SU-DHL-6 (cell line): ENCODE data around the gene RASA3.

Source experiments
- H2AFZ ChIP-seq: fragments of 200-600 bp; sonication (generic); 2 replicates; pipeline ENCODE4 v1.6.1; 2014; ENCODE audit warnings: low read depth, mild to moderate bottlenecking, moderate library complexity, mixed read lengths, antibody characterized with exemption, low read length; ENCODE audit not compliant: severe bottlenecking
- H3F3A ChIP-seq: fragments of 200-600 bp; shearing (Covaris generic); 2 replicates; pipeline ENCODE4 v1.6.0; 2016; ENCODE audit warnings: antibody characterized with exemption, mild to moderate bottlenecking; ENCODE audit not compliant: insufficient read depth
- H3K27ac ChIP-seq: fragments of 200-600 bp; sonication (generic); 2 replicates; pipeline ENCODE4 v1.5.1; 2016; ENCODE audit warnings: low read depth, mild to moderate bottlenecking, low read length, moderate library complexity, mixed read lengths
- H3K27me3 ChIP-seq: fragments of 200-600 bp; sonication (generic), shearing (Covaris generic); 2 replicates; pipeline ENCODE4 v1.6.0; 2014; ENCODE audit warnings: mild to moderate bottlenecking, low read length
- H3K36me3 ChIP-seq: fragments of 200-600 bp; sonication (generic); 2 replicates; pipeline ENCODE4 v1.6.1; 2014; ENCODE audit warnings: mild to moderate bottlenecking, low read length, mixed read lengths
- H3K4me2 ChIP-seq: fragments of 300-600, 200-600 bp; shearing (Covaris generic), sonication (generic); 2 replicates; pipeline ENCODE4 v1.6.0; 2014; ENCODE audit warnings: low read length, low read depth, mild to moderate bottlenecking; ENCODE audit not compliant: poor library complexity, severe bottlenecking
- H3K4me3 ChIP-seq: fragments of 200-600 bp; sonication (generic); 2 replicates; pipeline ENCODE4 v1.5.1; 2014; ENCODE audit warnings: antibody characterized with exemption, low read length, mild to moderate bottlenecking, mixed read lengths; ENCODE audit not compliant: insufficient read depth, poor library complexity, severe bottlenecking
- H3K79me2 ChIP-seq: fragments of 200-600 bp; sonication (generic); 2 replicates; pipeline ENCODE4 v1.6.1; 2014; ENCODE audit warnings: mild to moderate bottlenecking, low read length, moderate library complexity; ENCODE audit not compliant: insufficient read depth
- H3K9ac ChIP-seq: fragments of 200-600 bp; sonication (generic); 2 replicates; pipeline ENCODE4 v1.7.0; 2014; ENCODE audit warnings: mild to moderate bottlenecking, low read length
- H3K9me2 ChIP-seq: fragments of 200-600 bp; sonication (generic); replicated peaks from 2 replicates; pipeline ENCODE4 v1.6.1; 2014; ENCODE audit warnings: low read length; ENCODE audit not compliant: insufficient read depth
- H3K9me3 ChIP-seq: fragments of 200-600 bp; sonication (generic); 2 replicates; pipeline ENCODE4 v1.6.1; 2014; ENCODE audit warnings: low read length, mixed read lengths; ENCODE audit not compliant: insufficient read depth
- H4K20me1 ChIP-seq: fragments of 200-600 bp; sonication (generic); 2 replicates; pipeline ENCODE4 v1.6.1; 2014; ENCODE audit warnings: low read depth, mild to moderate bottlenecking, antibody characterized with exemption, low read length, moderate library complexity, mixed read lengths
- EZH2phosphoT487 ChIP-seq: fragments of 200-600 bp; sonication (generic), shearing (Covaris generic); conservative IDR thresholded peaks from 2 replicates; pipeline ENCODE4 v1.6.1; 2018; ENCODE audit warnings: mild to moderate bottlenecking, antibody characterized with exemption, low read length, moderate library complexity, mixed read lengths
- TF ChIP-seq, protein P1 (sequence below): fragments of 200-600 bp; sonication (generic); IDR thresholded peaks from one replicate; pipeline ENCODE4 v1.5.1; 2017; ENCODE audit warnings: antibody characterized with exemption, mild to moderate bottlenecking, low read length, moderate library complexity; ENCODE audit not compliant: insufficient read depth, poor library complexity, severe bottlenecking

RASA3 gene

GRCh38 chr13:113981611-113982295 lies 150.7 kb downstream of the RASA3 start:
- no peak overlapping the region for H3K9ac ChIP-seq
- TF ChIP-seq, protein P1, sequence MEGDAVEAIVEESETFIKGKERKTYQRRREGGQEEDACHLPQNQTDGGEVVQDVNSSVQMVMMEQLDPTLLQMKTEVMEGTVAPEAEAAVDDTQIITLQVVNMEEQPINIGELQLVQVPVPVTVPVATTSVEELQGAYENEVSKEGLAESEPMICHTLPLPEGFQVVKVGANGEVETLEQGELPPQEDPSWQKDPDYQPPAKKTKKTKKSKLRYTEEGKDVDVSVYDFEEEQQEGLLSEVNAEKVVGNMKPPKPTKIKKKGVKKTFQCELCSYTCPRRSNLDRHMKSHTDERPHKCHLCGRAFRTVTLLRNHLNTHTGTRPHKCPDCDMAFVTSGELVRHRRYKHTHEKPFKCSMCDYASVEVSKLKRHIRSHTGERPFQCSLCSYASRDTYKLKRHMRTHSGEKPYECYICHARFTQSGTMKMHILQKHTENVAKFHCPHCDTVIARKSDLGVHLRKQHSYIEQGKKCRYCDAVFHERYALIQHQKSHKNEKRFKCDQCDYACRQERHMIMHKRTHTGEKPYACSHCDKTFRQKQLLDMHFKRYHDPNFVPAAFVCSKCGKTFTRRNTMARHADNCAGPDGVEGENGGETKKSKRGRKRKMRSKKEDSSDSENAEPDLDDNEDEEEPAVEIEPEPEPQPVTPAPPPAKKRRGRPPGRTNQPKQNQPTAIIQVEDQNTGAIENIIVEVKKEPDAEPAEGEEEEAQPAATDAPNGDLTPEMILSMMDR: no peak
- TF ChIP-seq EZH2phosphoT487: no peak
- no peak overlapping the region for H3K4me2 ChIP-seq
- H3K27ac ChIP-seq: no peak overlapping the region
- no peaks in the 10 kb centered on the region for H3K27me3 ChIP-seq
- H3K9me3 ChIP-seq: no peaks in the 10 kb centered on the region
- H3F3A ChIP-seq: no peaks in the 10 kb centered on the region
- no peak overlapping the region for H2AFZ ChIP-seq
- H4K20me1 ChIP-seq: no peaks in the 10 kb centered on the region
- no peaks in the 10 kb centered on the region for H3K36me3 ChIP-seq
- no peaks in the 10 kb centered on the region for H3K9me2 ChIP-seq
- no peak overlapping the region for H3K4me3 ChIP-seq
- no peaks in the 10 kb centered on the region for H3K79me2 ChIP-seq

GRCh38 chr13:113981194-113981605 lies 151.2 kb downstream of the RASA3 start:
- Histone ChIP-seq H3K9me2 (no peaks in the 10 kb centered on the region), H3K9me3 (no peaks in the 10 kb centered on the region), H4K20me1 (no peaks in the 10 kb centered on the region), H3K36me3 (no peaks in the 10 kb centered on the region), H3F3A (no peaks in the 10 kb centered on the region), H3K9ac (no peak overlapping the region), H2AFZ (no peak overlapping the region), H3K79me2 (no peaks in the 10 kb centered on the region), H3K27ac (no peak overlapping the region), H3K4me3 (no peak overlapping the region), H3K27me3 (no peaks in the 10 kb centered on the region), H3K4me2 (no peak overlapping the region)
- TF ChIP-seq EZH2phosphoT487: no peak
- TF ChIP-seq, protein P1: no peak

DNA sequence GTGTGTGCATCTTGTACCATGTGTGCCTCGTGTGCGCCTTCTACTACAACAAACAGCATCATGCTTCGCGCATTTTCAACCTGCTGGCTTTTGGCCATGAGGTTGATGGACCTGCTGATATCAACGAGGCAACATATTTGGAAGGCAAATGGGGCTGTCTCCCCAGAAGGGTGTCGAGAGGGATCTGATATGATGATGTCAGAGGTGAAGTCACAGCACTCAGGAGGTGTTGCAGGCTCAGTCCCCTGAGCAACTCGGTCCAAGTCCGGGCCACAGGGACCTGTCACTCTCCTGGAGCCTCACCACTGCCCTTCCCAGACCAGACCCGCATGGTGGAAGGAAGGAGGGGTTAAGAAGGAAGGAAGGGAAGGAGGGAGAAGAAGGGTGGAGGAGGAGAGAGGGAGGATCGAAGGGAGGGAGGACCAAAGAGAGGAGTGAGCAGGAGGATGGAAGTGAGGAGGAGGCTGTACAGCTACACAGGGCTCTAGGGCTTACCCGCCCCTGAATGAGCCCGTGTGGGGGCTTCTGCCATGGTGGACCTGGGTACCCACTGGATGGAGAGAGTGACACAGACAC lies 151.8 kb downstream of the RASA3 start:
- Histone ChIP-seq H3K4me3 (no peak overlapping the region), H3K79me2 (no peaks in the 10 kb centered on the region), H3K27ac (no peak overlapping the region), H3F3A (no peaks in the 10 kb centered on the region), H3K27me3 (no peaks in the 10 kb centered on the region), H4K20me1 (no peaks in the 10 kb centered on the region), H2AFZ (no peak overlapping the region), H3K36me3 (no peaks in the 10 kb centered on the region), H3K9ac (no peak overlapping the region), H3K9me2 (no peaks in the 10 kb centered on the region), H3K9me3 (no peaks in the 10 kb centered on the region), H3K4me2 (no peak overlapping the region)
- TF ChIP-seq EZH2phosphoT487: no peak
- TF ChIP-seq, protein P1: no peak
